SU-DHL-6 (cell line): ENCODE data around the gene SLC24A1.

Experiments used
- CTCF ChIP-seq: fragments of 200-600 bp; sonication (generic); IDR thresholded peaks from one replicate; pipeline ENCODE4 v1.5.1; 2017; ENCODE audit warnings: antibody characterized with exemption, mild to moderate bottlenecking, low read length, moderate library complexity; ENCODE audit not compliant: insufficient read depth, poor library complexity, severe bottlenecking
- EZH2phosphoT487 ChIP-seq: fragments of 200-600 bp; sonication (generic), shearing (Covaris generic); conservative IDR thresholded peaks from 2 replicates; pipeline ENCODE4 v1.6.1; 2018; ENCODE audit warnings: mild to moderate bottlenecking, antibody characterized with exemption, low read length, moderate library complexity, mixed read lengths

- no peak for TF ChIP-seq CTCF
- no peak for TF ChIP-seq EZH2phosphoT487
These were observed 53.8 kb downstream of the SLC24A1 start for GRCh38 chr15:65675551-65675950.
